Lung (tissue), 12 donors: ENCODE data around the gene C19orf44. TPM values are rescaled to one million over a fixed set of nuclear protein-coding genes. Genes with fewer than 3 reads are reported as not detected.
"Not testable (repeated sequence)": the region's sequence is repeated elsewhere in the genome, so short reads cannot be mapped to it uniquely, and the experiment has no call there.

Experiments used
- ATAC-seq: fragments of 200-7000 bp; cut with Tn5 transposase; one replicate; pipeline ENCODE4 v1.9.1; 2020; ENCODE audit warnings: moderate number of reproducible peaks; ENCODE audit not compliant: insufficient read depth, low FRiP score
- DNase-seq, 3 donors: peaks; one replicate each; pipeline ENCODE4 v3.0.0-alpha.2; 2013 to 2017
- H3K27ac ChIP-seq, 2 donors: one replicate each; pipeline ENCODE4 v1.5.1; 2013; ENCODE audit warnings: mild to moderate bottlenecking in 2 of 2, moderate library complexity in 2 of 2, control low read depth in 1 of 2, inconsistent platforms in 1 of 2, low read depth in 1 of 2, low read length in 1 of 2
- H3K27me3 ChIP-seq, 3 donors: one replicate each; pipeline ENCODE4 v1.5.1; 2013; ENCODE audit warnings: low read length in 2 of 3; ENCODE audit not compliant: control insufficient read depth in 3 of 3, insufficient read depth in 3 of 3
- H3K36me3 ChIP-seq, 4 donors: one replicate each; pipeline ENCODE4 v1.5.1; 2013; ENCODE audit warnings: low read length in 4 of 4, mild to moderate bottlenecking in 1 of 4, moderate library complexity in 1 of 4; ENCODE audit not compliant: control insufficient read depth in 4 of 4, insufficient read depth in 4 of 4
- H3K4me1 ChIP-seq, 5 donors: one replicate each; pipeline ENCODE4 v1.5.1; 2013; ENCODE audit warnings: low read length in 5 of 5, mild to moderate bottlenecking in 2 of 5, moderate library complexity in 1 of 5; ENCODE audit not compliant: control insufficient read depth in 5 of 5, insufficient read depth in 5 of 5
- H3K4me3 ChIP-seq: one replicate; pipeline ENCODE4 v1.5.1; 2013; ENCODE audit warnings: mild to moderate bottlenecking, control low read depth, moderate library complexity
- H3K9ac ChIP-seq, 2 donors: one replicate each; pipeline ENCODE4 v1.5.1; 2013; ENCODE audit warnings: low read length in 2 of 2, control low read depth in 1 of 2; ENCODE audit not compliant: insufficient read depth in 1 of 2
- H3K9me3 ChIP-seq, 4 donors: one replicate each; pipeline ENCODE4 v1.5.1; 2013; ENCODE audit warnings: low read length in 3 of 4, mild to moderate bottlenecking in 1 of 4, moderate library complexity in 1 of 4; ENCODE audit not compliant: control insufficient read depth in 4 of 4, insufficient read depth in 3 of 4
- WGBS, 2 donors: extraction: QIAGEN DNeasy Blood & Tissue Kit; methylation state at CpG; one replicate each; pipeline ENCODE4 v1.1.7; 2013; 5-methylcytosine and 5-hydroxymethylcytosine counted together
- polyA plus RNA-seq, 2 donors: library from polyadenylated mRNA; stranded (reverse); fragments of 200-250 nt; gene quantifications; one replicate each; pipeline ENCODE4 v1.2.1, GENCODE V29; 2013
- total RNA-seq, 2 donors: library from RNA; depleted of rRNA in 1 of 2; stranded (reverse); fragments of >200 nt in 1 of 2; gene quantifications; one replicate each; pipeline ENCODE4 v1.2.1, GENCODE V29; 2014 to 2021
- TF ChIP-seq, protein P1 (sequence below): IDR thresholded peaks from 2 replicates; pipeline ENCODE4 v1.5.1; 2012; ENCODE audit warnings: mild to moderate bottlenecking; ENCODE audit errors: control extremely low read depth, extremely low read depth
- donor health status: control.
- donor health status: control.
- donor health status: Bipolar disorder and iron deficiency.
- donor health status: healthy.
- donor health status: DM: yes; HTN: yes; CAD: no.

Gene C19orf44
- total and polyA plus RNA-seq, 4 donors = 3.1 to 9.4 (median 4.6) TPM

DNA sequence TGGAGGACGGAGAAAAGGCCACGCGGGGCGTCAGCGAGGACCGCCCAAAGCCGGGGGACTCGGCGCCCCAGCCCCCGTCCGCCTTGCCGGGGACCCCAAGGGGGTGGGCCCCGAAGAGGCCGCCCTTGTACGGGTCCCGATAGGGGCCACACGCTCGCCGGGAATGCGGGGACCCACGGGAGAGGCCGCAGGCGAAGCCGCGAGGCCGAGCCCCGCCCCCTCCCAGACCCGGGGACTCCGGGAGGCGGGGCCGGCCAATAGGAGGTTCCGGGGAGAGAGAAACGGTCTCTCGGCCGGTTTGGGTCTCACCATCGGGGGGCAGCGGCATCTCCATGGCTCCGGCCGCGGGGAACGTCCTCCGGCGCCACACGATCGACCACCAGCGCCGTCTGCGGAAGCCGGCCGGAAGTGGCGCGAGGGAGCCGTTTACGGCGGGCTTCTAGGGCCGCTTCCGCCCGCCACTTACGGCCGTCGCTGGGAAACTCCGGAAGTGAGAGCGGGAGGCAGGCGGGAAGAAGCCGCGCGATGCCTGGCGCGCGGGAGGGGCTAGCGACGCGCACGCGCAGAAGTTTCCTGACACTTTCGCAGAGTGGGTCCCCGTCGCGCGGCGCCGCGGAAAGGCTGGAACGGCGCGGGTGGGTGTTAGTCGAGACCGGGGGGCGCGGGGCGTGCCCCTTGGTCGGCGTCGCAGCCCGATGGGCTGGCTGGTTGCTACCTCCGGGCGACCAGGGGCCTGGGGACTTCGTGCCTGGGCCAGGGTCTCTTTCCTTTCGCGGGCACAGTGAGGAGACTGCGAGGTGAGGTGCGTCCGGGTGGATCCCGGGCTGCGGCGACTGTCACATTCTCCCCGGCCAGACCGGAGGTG, 46.1 kb downstream of the C19orf44 start, which contains the start of gene CHERP:
CHERP (minus strand) TSS at position 393 of the 865 bp plus-strand sequence; CDS start at position 334, 59 bp downstream.
- TF ChIP-seq, protein P1, sequence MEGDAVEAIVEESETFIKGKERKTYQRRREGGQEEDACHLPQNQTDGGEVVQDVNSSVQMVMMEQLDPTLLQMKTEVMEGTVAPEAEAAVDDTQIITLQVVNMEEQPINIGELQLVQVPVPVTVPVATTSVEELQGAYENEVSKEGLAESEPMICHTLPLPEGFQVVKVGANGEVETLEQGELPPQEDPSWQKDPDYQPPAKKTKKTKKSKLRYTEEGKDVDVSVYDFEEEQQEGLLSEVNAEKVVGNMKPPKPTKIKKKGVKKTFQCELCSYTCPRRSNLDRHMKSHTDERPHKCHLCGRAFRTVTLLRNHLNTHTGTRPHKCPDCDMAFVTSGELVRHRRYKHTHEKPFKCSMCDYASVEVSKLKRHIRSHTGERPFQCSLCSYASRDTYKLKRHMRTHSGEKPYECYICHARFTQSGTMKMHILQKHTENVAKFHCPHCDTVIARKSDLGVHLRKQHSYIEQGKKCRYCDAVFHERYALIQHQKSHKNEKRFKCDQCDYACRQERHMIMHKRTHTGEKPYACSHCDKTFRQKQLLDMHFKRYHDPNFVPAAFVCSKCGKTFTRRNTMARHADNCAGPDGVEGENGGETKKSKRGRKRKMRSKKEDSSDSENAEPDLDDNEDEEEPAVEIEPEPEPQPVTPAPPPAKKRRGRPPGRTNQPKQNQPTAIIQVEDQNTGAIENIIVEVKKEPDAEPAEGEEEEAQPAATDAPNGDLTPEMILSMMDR = no peak
- 0% methylated on average over 104 to 108 of the region's 108 CpGs for WGBS, 2 donors

DNA sequence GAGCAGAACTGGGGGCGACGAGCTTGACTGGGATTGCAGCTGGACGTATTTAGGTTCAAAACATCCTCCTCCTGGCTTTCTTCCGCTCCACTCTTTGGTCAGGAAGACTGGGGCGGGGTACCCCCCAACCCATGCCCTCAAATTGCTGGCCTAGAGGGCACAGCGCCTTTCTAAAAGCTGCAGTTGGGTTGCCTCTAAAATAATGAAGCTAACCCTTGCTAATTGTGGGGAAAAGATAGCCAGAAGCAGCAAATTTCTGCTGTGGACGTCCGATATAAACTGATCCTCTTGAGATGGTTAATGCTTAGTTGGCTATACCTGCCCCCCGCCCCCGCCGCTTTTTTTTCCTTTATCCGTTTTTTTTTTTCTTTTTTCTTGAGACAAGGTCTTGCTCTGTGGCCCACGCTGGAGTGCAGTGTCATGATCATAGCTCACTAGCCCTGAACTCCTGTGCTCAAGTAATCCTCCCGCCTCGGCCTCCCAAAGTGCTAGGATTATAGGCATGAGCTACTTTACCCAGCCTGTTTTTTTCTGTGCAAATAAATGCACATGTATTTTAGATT, 46.8 kb downstream of the C19orf44 start:
- H3K36me3 ChIP-seq = peaks cover 0 to 12% (median 7%) of the 10 kb centered on the region in 4 donors
- peak overlapping the region; percentile 87 for H3K4me3 ChIP-seq
- H3K9ac ChIP-seq = peak overlapping the region; percentile 72 to 89
- no peaks in the 10 kb centered on the region for H3K9me3 ChIP-seq
- H3K27me3 ChIP-seq = no peaks in the 10 kb centered on the region
- WGBS, 2 donors = 4 to 6% methylated on average over 15 of the region's 15 CpGs
- H3K27ac ChIP-seq = peak overlapping the region; percentile 84 to 91
- ATAC-seq (no peak), DNase-seq (peak in 1 of 3 donors; percentile 26)
- TF ChIP-seq, protein P1 = no peak
- peaks cover 0 to 13% (median 8%) of the 10 kb centered on the region in 5 donors for H3K4me1 ChIP-seq

More for the DNA sequence above, 46.1 kb downstream of the C19orf44 start, which contains the start of gene CHERP:
- Histone ChIP-seq H3K4me3 (peak within 1 kb of the TSS; percentile 91), H3K36me3 (peaks cover 0 to 18% (median 12%) of the 10 kb centered on the region in 4 donors), H3K27me3 (no peaks in the 10 kb centered on the region), H3K27ac (peak within 1 kb of the TSS; percentile 91 to 94), H3K9ac (peak within 1 kb of the TSS; percentile 72 to 94), H3K4me1 (peaks cover 0 to 13% (median 8%) of the 10 kb centered on the region in 5 donors), H3K9me3 (no peaks in the 10 kb centered on the region)
- peak; percentile 94 to 98 (median 95) for DNase-seq
- peak; percentile 97 for ATAC-seq

GRCh38 chr19:16543734-16544133, 47.5 kb downstream of the C19orf44 start:
- DNase-seq, H3K27ac ChIP-seq, H3K27me3 ChIP-seq, ATAC-seq, H3K9me3 ChIP-seq, H3K4me3 ChIP-seq: not testable (repeated sequence)
- H3K36me3 ChIP-seq = peaks cover 0 to 10% (median 4%) of the 10 kb centered on the region in 4 donors
- H3K4me1 ChIP-seq = peaks cover 0 to 13% (median 8%) of the 10 kb centered on the region in 5 donors
- 84 to 88% methylated on average over 6 of the region's 6 CpGs for WGBS, 2 donors
- H3K9ac ChIP-seq = peak overlapping the region; percentile 55 to 68
